ENCODE measurements around the gene YRDC. TPM values are rescaled to one million over a fixed set of nuclear protein-coding genes. Genes with fewer than 3 reads are reported as not detected.

Gene YRDC
- polyA plus RNA-seq, 1 donor (not counting 4 experiments of a cell fraction or from before 2014, with no cell fraction given): 22.2 TPM

DNA sequence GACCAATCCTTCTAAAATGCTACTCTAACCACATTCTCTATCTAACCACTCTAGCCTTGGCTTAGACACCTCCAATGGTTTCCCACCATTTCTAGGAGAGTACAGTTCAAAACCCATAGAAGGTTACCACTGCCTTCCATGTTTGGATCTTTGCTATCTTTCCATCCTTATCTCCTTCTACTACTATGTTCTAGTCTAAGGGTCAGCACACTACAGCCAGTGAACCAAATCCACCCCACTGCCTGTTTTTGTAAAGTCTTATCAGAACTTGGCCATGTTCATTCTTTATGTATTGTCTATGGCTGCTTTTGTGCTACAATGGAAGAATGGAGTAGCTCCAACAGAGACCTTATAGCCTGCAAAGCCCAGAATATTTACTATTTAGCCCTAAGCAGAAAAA lies 45.1 kb upstream of the YRDC start:
- dilution Hi-C loops (cut with MboI; ENCODE audit: extremely low pct_ligation_motif_present, low sequenced_read_pairs): no loop called here
- TF ChIP-seq, protein P1, sequence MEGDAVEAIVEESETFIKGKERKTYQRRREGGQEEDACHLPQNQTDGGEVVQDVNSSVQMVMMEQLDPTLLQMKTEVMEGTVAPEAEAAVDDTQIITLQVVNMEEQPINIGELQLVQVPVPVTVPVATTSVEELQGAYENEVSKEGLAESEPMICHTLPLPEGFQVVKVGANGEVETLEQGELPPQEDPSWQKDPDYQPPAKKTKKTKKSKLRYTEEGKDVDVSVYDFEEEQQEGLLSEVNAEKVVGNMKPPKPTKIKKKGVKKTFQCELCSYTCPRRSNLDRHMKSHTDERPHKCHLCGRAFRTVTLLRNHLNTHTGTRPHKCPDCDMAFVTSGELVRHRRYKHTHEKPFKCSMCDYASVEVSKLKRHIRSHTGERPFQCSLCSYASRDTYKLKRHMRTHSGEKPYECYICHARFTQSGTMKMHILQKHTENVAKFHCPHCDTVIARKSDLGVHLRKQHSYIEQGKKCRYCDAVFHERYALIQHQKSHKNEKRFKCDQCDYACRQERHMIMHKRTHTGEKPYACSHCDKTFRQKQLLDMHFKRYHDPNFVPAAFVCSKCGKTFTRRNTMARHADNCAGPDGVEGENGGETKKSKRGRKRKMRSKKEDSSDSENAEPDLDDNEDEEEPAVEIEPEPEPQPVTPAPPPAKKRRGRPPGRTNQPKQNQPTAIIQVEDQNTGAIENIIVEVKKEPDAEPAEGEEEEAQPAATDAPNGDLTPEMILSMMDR (optimal IDR thresholded peaks at IDR 0.05 in 1 of 3, IDR thresholded peaks at IDR 0.05 in 1 of 3, conservative IDR thresholded peaks at IDR 0.05 in 1 of 3; ENCODE audit: extremely low read depth in 1 of 3, insufficient read depth in 2 of 3, low read length in 3 of 3): no peak
- no peaks in the 10 kb centered on the region for H3K27me3 ChIP-seq (ENCODE audit: control insufficient read depth, extremely low read depth, insufficient read depth, low read length)
- no peak overlapping the region for H3K27ac ChIP-seq (ENCODE audit: control insufficient read depth, insufficient read depth, low read length)
- H3K4me3 ChIP-seq (ENCODE audit: control insufficient read depth in 2 of 3, extremely low read depth in 1 of 3, insufficient read depth in 2 of 3, low read depth in 1 of 3, low read length in 3 of 3): no peak overlapping the region
- no peak overlapping the region for H2AFZ ChIP-seq (ENCODE audit: control insufficient read depth, low read length)
- H3K9me3 ChIP-seq (ENCODE audit: control insufficient read depth, low read depth, low read length): no peaks in the 10 kb centered on the region
- H3K4me1 ChIP-seq (ENCODE audit: control insufficient read depth, extremely low read depth, insufficient read depth, low read length): peaks cover 6% of the 10 kb centered on the region
- peaks cover 5% of the 10 kb centered on the region for H4K20me1 ChIP-seq (ENCODE audit: control insufficient read depth, extremely low read depth, insufficient read depth, low read length)
- FAIRE-seq (no peak), DNase-seq (ENCODE audit: low read depth, low spot score) (no peak)
- H3K9ac ChIP-seq (ENCODE audit: control insufficient read depth, extremely low read depth, insufficient read depth, low read length): no peak overlapping the region
- peaks cover 89% of the 10 kb centered on the region for H3K79me2 ChIP-seq (ENCODE audit: control insufficient read depth, insufficient read depth, low read length)
- H3K4me2 ChIP-seq (ENCODE audit: control insufficient read depth, extremely low read depth, insufficient read depth, low read depth, low read length): no peak overlapping the region
- peaks cover 21% of the 10 kb centered on the region in 2 experiments for H3K36me3 ChIP-seq (ENCODE audit: control insufficient read depth in 2 of 2, extremely low read depth in 1 of 2, insufficient read depth in 2 of 2, low read length in 2 of 2)
- no peaks in the 10 kb centered on the region for H3K9me1 ChIP-seq (ENCODE audit: control insufficient read depth, extremely low read depth, insufficient read depth, low read length)

- no peak overlapping the region for H3K9ac ChIP-seq (ENCODE audit: control insufficient read depth, extremely low read depth, insufficient read depth, low read length)
- DNase-seq (ENCODE audit: low read depth, low spot score) (no peak), FAIRE-seq (no peak)
- H3K4me3 ChIP-seq (ENCODE audit: control insufficient read depth in 2 of 3, extremely low read depth in 1 of 3, insufficient read depth in 2 of 3, low read depth in 1 of 3, low read length in 3 of 3): no peak overlapping the region
- no peak overlapping the region for H2AFZ ChIP-seq (ENCODE audit: control insufficient read depth, low read length)
- no peaks in the 10 kb centered on the region for H3K9me3 ChIP-seq (ENCODE audit: control insufficient read depth, low read depth, low read length)
- H3K4me2 ChIP-seq (ENCODE audit: control insufficient read depth, extremely low read depth, insufficient read depth, low read depth, low read length): no peak overlapping the region
- no peaks in the 10 kb centered on the region for H3K9me1 ChIP-seq (ENCODE audit: control insufficient read depth, extremely low read depth, insufficient read depth, low read length)
- H3K36me3 ChIP-seq (ENCODE audit: control insufficient read depth in 2 of 2, extremely low read depth in 1 of 2, insufficient read depth in 2 of 2, low read length in 2 of 2): peaks cover 14 to 18% of the 10 kb centered on the region in 2 experiments
- dilution Hi-C loops (cut with MboI; ENCODE audit: extremely low pct_ligation_motif_present, low sequenced_read_pairs): no loop called here
- H4K20me1 ChIP-seq (ENCODE audit: control insufficient read depth, extremely low read depth, insufficient read depth, low read length): peaks cover 5% of the 10 kb centered on the region
- TF ChIP-seq EZH2 (IDR thresholded peaks at IDR 0.05; ENCODE audit: low read length): no peak
- TF ChIP-seq, protein P1 (optimal IDR thresholded peaks at IDR 0.05 in 1 of 3, IDR thresholded peaks at IDR 0.05 in 1 of 3, conservative IDR thresholded peaks at IDR 0.05 in 1 of 3; ENCODE audit: extremely low read depth in 1 of 3, insufficient read depth in 2 of 3, low read length in 3 of 3): no peak
- peaks cover 3% of the 10 kb centered on the region for H3K4me1 ChIP-seq (ENCODE audit: control insufficient read depth, extremely low read depth, insufficient read depth, low read length)
- H3K27me3 ChIP-seq (ENCODE audit: control insufficient read depth, extremely low read depth, insufficient read depth, low read length): no peaks in the 10 kb centered on the region
- peaks cover 88% of the 10 kb centered on the region for H3K79me2 ChIP-seq (ENCODE audit: control insufficient read depth, insufficient read depth, low read length)
- no peak overlapping the region for H3K27ac ChIP-seq (ENCODE audit: control insufficient read depth, insufficient read depth, low read length)
Observed at GRCh38 chr1:37851782-37852210, 43.8 kb upstream of the YRDC start.

All from keratinocyte (primary cell).